Esophagus muscularis mucosa (tissue), 3 donors: Measurements from ENCODE around the gene UPK2.

ENCODE experiments used
- CTCF ChIP-seq, 3 experiments: fragments of 200-600 bp in 2 of 3; fragments of 450-650 bp in 1 of 3; sonication (generic) in 2 of 3; IDR thresholded peaks; one replicate each; pipeline ENCODE4 v1.5.1; 2017 to 2019; ENCODE audit warnings: antibody characterized with exemption in 3 of 3, mild to moderate bottlenecking in 2 of 3, moderate library complexity in 1 of 3
- POLR2A ChIP-seq: fragments of 450-650 bp; IDR thresholded peaks from one replicate; pipeline ENCODE4 v1.6.1; 2017; ENCODE audit warnings: antibody characterized with exemption, moderate library complexity, mild to moderate bottlenecking, low read depth
- POLR2AphosphoS5 ChIP-seq, 2 donors: sonication (generic); formaldehyde crosslinking; IDR thresholded peaks; one replicate each; pipeline ENCODE4 v1.6.1; 2017; ENCODE audit warnings: antibody characterized with exemption in 2 of 2

- TF ChIP-seq CTCF (IDR thresholded peaks at IDR 0.05), result no peak
- TF ChIP-seq POLR2A, result peak; percentile 5
- peak in 1 of 2 donors; percentile 48 for TF ChIP-seq POLR2AphosphoS5 (IDR thresholded peaks at IDR 0.05)
Measured at GRCh38 chr11:118918128-118918685, 37.9 kb upstream of the UPK2 start.
